ENCODE measurements around the gene MCRIP1.

GRCh38 chr17:81879121-81879520, 46.0 kb upstream of the MCRIP1 start:
- TF ChIP-seq CTCF (conservative IDR thresholded peaks at IDR 0.05 in 1 of 2, IDR thresholded peaks at IDR 0.05 in 1 of 2; ENCODE audit: extremely low read depth in 1 of 2, insufficient read depth in 1 of 2, low read depth in 1 of 2, low read length in 2 of 2), result no peak
- TF ChIP-seq EZH2 (IDR thresholded peaks at IDR 0.05; ENCODE audit: borderline replicate concordance, low read length), result no peak

Data from mammary epithelial cell (primary cell).